Dermis microvascular lymphatic vessel endothelial cell (primary cell): ENCODE data around the gene IL33. TPM values are rescaled to one million over a fixed set of nuclear protein-coding genes. Genes with fewer than 3 reads are reported as not detected.

Experiments used
- DNase-seq, 2 donors: peaks; one replicate each; pipeline versions ENCODE4 v3.0.0 to v3.0.0-alpha.2; 2010; ENCODE audit warnings: low read depth in 2 of 2
- total RNA-seq: library from RNA; depleted of rRNA; stranded (reverse); fragments of >200 nt; gene quantifications from 2 replicates; pipeline ENCODE4 v1.2.1, GENCODE V29; 2014

Gene IL33
- total RNA-seq, 1 donor from 2014 or later: 2.8 TPM

- no peak for DNase-seq
These were observed 1.3 kb downstream of the IL33 start for GRCh38 chr9:6216951-6217350.

- peak; percentile 82 to 92 for DNase-seq
These were observed 2.5 kb downstream of the IL33 start for GRCh38 chr9:6218099-6218502.

GRCh38 chr9:6219040-6219439 is 3.4 kb downstream of the IL33 start:
- DNase-seq: peak in 1 of 2 donors; percentile 45

- peak in 1 of 2 donors; percentile 55 for DNase-seq
These were observed 4.4 kb downstream of the IL33 start for GRCh38 chr9:6219981-6220380.

GRCh38 chr9:6224393-6225154 is 9.0 kb downstream of the IL33 start:
- DNase-seq: no peak

- DNase-seq: peak in 1 of 2 donors; percentile 68
These were observed 11.1 kb downstream of the IL33 start for GRCh38 chr9:6226696-6227095.

GRCh38 chr9:6229186-6229585 is 13.6 kb downstream of the IL33 start:
- DNase-seq: no peak

GRCh38 chr9:6229619-6230018 is 14.0 kb downstream of the IL33 start:
- peak; percentile 82 to 83 for DNase-seq

- peak in 1 of 2 donors; percentile 38 for DNase-seq
These were observed 14.6 kb downstream of the IL33 start for GRCh38 chr9:6230037-6230780.

GRCh38 chr9:6232336-6232945 is 16.8 kb downstream of the IL33 start:
- no peak for DNase-seq

- DNase-seq: no peak
These were observed 18.4 kb downstream of the IL33 start for GRCh38 chr9:6234014-6234413.

GRCh38 chr9:6237267-6237666 is 21.7 kb downstream of the IL33 start:
- no peak for DNase-seq

GRCh38 chr9:6239048-6239461 is 23.4 kb downstream of the IL33 start:
- no peak for DNase-seq

- DNase-seq: no peak
These were observed 24.1 kb downstream of the IL33 start for GRCh38 chr9:6239694-6240093.

GRCh38 chr9:6243746-6244145 is 28.1 kb downstream of the IL33 start:
- no peak for DNase-seq

GRCh38 chr9:6247266-6247665 is 31.7 kb downstream of the IL33 start:
- no peak for DNase-seq

- no peak for DNase-seq
These were observed 53.3 kb downstream of the IL33 start for GRCh38 chr9:6268826-6269397.

- no peak for DNase-seq
These were observed 55.3 kb downstream of the IL33 start for GRCh38 chr9:6270896-6271295.

GRCh38 chr9:6271508-6272228 is 56.1 kb downstream of the IL33 start:
- DNase-seq: no peak

- no peak for DNase-seq
These were observed 56.6 kb downstream of the IL33 start for GRCh38 chr9:6272229-6272598.

GRCh38 chr9:6277417-6277816 is 61.8 kb downstream of the IL33 start:
- no peak for DNase-seq

GRCh38 chr9:6301858-6302257 is 86.3 kb downstream of the IL33 start:
- no peak for DNase-seq
